Measurements from ENCODE around the gene HOXA2.

DNA sequence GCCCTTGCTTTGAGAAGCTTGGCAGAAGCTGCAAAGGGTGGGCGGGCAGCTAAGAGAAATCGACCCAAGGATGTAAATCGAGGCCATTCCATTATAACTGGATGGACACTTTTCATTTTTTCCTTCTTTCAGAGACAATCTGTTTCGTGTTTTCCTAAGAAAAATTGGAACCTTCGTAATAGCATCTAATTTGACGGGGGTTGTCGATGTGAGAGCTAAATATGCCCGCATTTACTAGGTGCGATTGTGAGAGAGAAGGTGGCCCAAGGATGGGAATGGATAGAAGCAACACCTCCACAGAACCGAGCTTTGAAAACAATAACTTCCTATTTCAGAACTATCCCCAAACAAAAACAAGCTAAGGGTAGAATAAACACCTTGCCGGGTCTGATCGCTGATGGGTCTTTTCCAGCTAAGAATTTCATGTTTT, 28.9 kb upstream of the HOXA2 start:
- TF ChIP-seq, protein P1, sequence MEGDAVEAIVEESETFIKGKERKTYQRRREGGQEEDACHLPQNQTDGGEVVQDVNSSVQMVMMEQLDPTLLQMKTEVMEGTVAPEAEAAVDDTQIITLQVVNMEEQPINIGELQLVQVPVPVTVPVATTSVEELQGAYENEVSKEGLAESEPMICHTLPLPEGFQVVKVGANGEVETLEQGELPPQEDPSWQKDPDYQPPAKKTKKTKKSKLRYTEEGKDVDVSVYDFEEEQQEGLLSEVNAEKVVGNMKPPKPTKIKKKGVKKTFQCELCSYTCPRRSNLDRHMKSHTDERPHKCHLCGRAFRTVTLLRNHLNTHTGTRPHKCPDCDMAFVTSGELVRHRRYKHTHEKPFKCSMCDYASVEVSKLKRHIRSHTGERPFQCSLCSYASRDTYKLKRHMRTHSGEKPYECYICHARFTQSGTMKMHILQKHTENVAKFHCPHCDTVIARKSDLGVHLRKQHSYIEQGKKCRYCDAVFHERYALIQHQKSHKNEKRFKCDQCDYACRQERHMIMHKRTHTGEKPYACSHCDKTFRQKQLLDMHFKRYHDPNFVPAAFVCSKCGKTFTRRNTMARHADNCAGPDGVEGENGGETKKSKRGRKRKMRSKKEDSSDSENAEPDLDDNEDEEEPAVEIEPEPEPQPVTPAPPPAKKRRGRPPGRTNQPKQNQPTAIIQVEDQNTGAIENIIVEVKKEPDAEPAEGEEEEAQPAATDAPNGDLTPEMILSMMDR (conservative IDR thresholded peaks at IDR 0.05 in 1 of 2, IDR thresholded peaks at IDR 0.05 in 1 of 2; ENCODE audit: low read depth in 1 of 2, low read length in 2 of 2), result no peak
- TF ChIP-seq EZH2 (IDR thresholded peaks at IDR 0.05; ENCODE audit: low read length, missing control alignments), result no peak
